Erythroblast (primary cell): Measurements from ENCODE around the gene TGM4.

Source experiments
- GATA1 ChIP-seq: IDR thresholded peaks from 2 replicates; pipeline ENCODE4 v1.6.1; 2011; ENCODE audit warnings: low read depth, mild to moderate bottlenecking, control low read depth, low read length, moderate library complexity
- POLR2A ChIP-seq: IDR thresholded peaks from 2 replicates; pipeline ENCODE4 v1.6.1; 2011; ENCODE audit warnings: mild to moderate bottlenecking, low read length

DNA sequence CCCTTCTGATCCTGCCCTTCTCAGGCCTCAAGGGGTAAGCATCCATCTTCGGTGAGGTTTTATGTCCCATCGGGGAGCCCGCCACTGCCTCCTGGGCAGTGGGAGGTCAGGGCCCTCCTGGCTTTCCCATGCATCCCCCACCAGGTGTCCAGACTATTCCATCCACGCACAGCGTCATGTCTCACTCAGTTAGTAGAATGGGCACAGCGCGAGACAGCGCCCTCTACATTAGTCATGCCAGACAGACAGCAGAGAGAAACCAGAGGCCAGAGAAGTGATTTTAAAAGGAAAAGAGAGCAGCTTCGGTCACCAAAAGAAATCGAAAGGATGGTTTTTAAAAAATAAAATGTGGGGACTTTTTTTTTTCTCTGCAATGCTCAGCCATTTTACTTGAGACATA is 51.8 kb downstream of the TGM4 start:
- TF ChIP-seq POLR2A = no peak
- no peak for TF ChIP-seq GATA1
